ENCODE data around the gene EXOC3L2.

DNA sequence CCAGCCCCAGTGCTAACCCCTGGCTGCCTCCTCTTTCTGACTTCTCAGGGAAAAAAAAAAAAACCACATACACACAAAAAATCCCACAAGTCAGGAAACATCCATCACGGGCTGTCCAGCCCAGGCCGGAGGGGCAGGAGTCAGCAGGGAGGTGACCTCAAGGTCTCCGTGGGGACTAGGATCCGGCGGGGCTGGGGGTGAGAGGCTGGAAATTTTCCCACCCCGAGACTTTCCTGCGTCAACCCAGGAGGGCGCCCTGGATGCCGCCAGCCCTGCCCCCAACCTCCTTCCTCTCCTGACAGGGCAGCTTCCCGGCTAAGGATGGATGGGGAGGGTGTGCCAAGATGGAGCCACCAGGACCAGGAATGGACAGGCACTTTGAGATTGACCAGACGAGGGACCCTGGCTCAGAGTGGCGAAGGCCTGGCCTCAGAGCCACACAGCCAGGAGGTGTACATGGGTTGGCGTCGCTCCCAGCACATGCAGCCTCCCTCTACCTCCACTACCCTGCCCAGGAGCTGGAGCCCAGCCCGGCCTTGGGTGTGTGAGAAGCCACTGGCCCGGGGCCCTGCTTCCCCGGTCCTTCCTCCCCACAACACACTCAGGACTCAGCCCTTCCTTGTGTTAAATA, 33.3 kb downstream of the EXOC3L2 start:
- TF ChIP-seq, protein P1, sequence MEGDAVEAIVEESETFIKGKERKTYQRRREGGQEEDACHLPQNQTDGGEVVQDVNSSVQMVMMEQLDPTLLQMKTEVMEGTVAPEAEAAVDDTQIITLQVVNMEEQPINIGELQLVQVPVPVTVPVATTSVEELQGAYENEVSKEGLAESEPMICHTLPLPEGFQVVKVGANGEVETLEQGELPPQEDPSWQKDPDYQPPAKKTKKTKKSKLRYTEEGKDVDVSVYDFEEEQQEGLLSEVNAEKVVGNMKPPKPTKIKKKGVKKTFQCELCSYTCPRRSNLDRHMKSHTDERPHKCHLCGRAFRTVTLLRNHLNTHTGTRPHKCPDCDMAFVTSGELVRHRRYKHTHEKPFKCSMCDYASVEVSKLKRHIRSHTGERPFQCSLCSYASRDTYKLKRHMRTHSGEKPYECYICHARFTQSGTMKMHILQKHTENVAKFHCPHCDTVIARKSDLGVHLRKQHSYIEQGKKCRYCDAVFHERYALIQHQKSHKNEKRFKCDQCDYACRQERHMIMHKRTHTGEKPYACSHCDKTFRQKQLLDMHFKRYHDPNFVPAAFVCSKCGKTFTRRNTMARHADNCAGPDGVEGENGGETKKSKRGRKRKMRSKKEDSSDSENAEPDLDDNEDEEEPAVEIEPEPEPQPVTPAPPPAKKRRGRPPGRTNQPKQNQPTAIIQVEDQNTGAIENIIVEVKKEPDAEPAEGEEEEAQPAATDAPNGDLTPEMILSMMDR (IDR thresholded peaks at IDR 0.05; ENCODE audit: low read length): no peak
- no peak for TF ChIP-seq EZH2phosphoT487 (IDR thresholded peaks at IDR 0.05; ENCODE audit: low read length)
- TF ChIP-seq EZH2 (optimal IDR thresholded peaks at IDR 0.05; ENCODE audit: low read depth, low read length): no peak
